Right cardiac atrium (tissue), 5 donors: Measurements from ENCODE around the gene CTAGE1. TPM values are rescaled to one million over a fixed set of nuclear protein-coding genes. Genes with fewer than 3 reads are reported as not detected.
"Not testable (repeated sequence)": the region's sequence is repeated elsewhere in the genome, so short reads cannot be mapped to it uniquely, and the experiment has no call there.

Experiments
- ATAC-seq, 2 donors: fragments of 200-7000 bp; cut with Tn5 transposase; one replicate each; pipeline versions ENCODE4 v1.8.0 to v1.9.1; 2020; ENCODE audit warnings: moderate library complexity in 2 of 2, mild to moderate bottlenecking in 1 of 2
- DNase-seq, 3 donors: peaks; one replicate each; pipeline ENCODE4 v3.0.0-alpha.2; 2020
- H3K27ac ChIP-seq: one replicate; pipeline ENCODE4 v1.5.1; 2013; ENCODE audit warnings: mild to moderate bottlenecking, low read length, control low read depth, moderate library complexity
- H3K27me3 ChIP-seq: one replicate; pipeline ENCODE4 v1.6.1; 2013; ENCODE audit not compliant: control insufficient read depth, insufficient read depth
- H3K4me1 ChIP-seq: one replicate; pipeline ENCODE4 v1.6.1; 2013; ENCODE audit warnings: low read length; ENCODE audit not compliant: control insufficient read depth, insufficient read depth
- H3K4me3 ChIP-seq: one replicate; pipeline ENCODE4 v1.5.1; 2013; ENCODE audit warnings: low read length, control low read depth
- H3K9me3 ChIP-seq: one replicate; pipeline ENCODE4 v1.6.1; 2013; ENCODE audit warnings: low read length; ENCODE audit not compliant: control insufficient read depth
- WGBS: extraction: QIAGEN DNeasy Blood & Tissue Kit; methylation state at CpG from one replicate; pipeline ENCODE4 v1.1.7; 2013; 5-methylcytosine and 5-hydroxymethylcytosine counted together
- intact Hi-C, 4 donors: fragments of 100-400 bp; cut with DNase I; formaldehyde crosslinking; loops; one replicate each; pipeline versions ENCODE4 v1.11.0 to v1.14.0; 2022 to 2023
- polyA plus RNA-seq: library from polyadenylated mRNA; stranded (reverse); fragments of 200-250 nt; gene quantifications from one replicate; pipeline ENCODE4 v1.2.3, GENCODE V29; 2013
- total RNA-seq, 4 donors: library from RNA; stranded (reverse); fragmentation: NEBNext Ultra II Directional; extraction: Animal tissue kit (Norgen Biotek cat#: 25700); gene quantifications; one replicate each; pipeline ENCODE4 v1.2.1, GENCODE V29; 2021
- donor health status: healthy with polysubstance abuse.
- donor health status: DM: no; HTN: yes; CAD: no.
- donor health status: DM: no; HTN: no; CAD: no.
- donor health status: DM: no; HTN: yes; CAD: no; lungs with severe emphysema.
- donor health status: DM: yes; HTN: yes; CAD: no.

The CTAGE1 gene
- total and polyA plus RNA-seq, 5 donors: 0.07 to 0.09 TPM; not detected in 3

- peak overlapping the region; percentile 65 for H3K27ac ChIP-seq
- intact Hi-C loops: loop anchor here in 1 of 4 donors (10.0 kb wide), 1 partner anchor 257 kb away; no protein-coding TSS in a partner anchor
- DNase-seq (peak in 1 of 3 donors; percentile 63), ATAC-seq (peak in 1 of 2 donors; percentile 30)
- H3K27me3 ChIP-seq: no peaks in the 10 kb centered on the region
- H3K4me1 ChIP-seq: peaks cover 2% of the 10 kb centered on the region
- H3K9me3 ChIP-seq: no peaks in the 10 kb centered on the region
- no peak overlapping the region for H3K4me3 ChIP-seq
- WGBS: 40% methylated on average over 8 of the region's 8 CpGs
Measured at GRCh38 chr18:22452226-22452668, 34.5 kb upstream of the CTAGE1 start.

DNA sequence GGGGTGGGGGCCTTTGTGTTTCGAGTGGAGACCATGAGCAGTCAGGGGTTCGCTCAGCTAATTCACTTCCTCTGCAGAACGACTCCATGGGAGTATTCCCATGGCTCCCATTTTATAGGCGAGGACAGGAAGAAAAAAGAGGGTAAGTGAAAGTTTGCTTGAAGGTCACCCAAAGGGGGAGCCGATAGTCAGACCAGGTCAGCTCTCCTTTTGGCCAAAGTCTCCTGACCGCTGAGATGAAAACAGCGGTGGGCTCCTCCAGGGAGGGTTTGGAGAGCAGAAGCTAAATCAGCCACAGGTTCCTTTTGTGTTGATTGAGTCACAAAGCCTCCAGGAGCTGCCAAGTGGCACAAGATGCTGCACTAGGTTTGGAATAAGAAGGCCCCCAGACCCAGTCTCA lies 34.1 kb upstream of the CTAGE1 start:
- intact Hi-C loops: loop anchor here in 1 of 4 donors (10.0 kb wide), 1 partner anchor 257 kb away; no protein-coding TSS in a partner anchor
- Histone ChIP-seq H3K27ac (peak overlapping the region; percentile 65), H3K4me3 (no peak overlapping the region), H3K4me1 (peaks cover 2% of the 10 kb centered on the region), H3K27me3 (no peaks in the 10 kb centered on the region), H3K9me3 (no peaks in the 10 kb centered on the region)
- WGBS: 21% methylated on average over 7 of the region's 7 CpGs
- peak in 1 of 3 donors; percentile 53 for DNase-seq
- peak in 1 of 2 donors; percentile 24 for ATAC-seq

GRCh38 chr18:22450766-22451165 lies 33.1 kb upstream of the CTAGE1 start:
- intact Hi-C loops: loop anchor here in 1 of 4 donors (10.0 kb wide), 1 partner anchor 256 kb away; no protein-coding TSS in a partner anchor
- DNase-seq, ATAC-seq, H3K9me3 ChIP-seq, H3K4me3 ChIP-seq, H3K27ac ChIP-seq, H3K4me1 ChIP-seq, H3K27me3 ChIP-seq: not testable (repeated sequence)
- 89% methylated on average over 3 of the region's 3 CpGs for WGBS

- intact Hi-C loops: loop anchor here in 1 of 4 donors (10.0 kb wide), 1 partner anchor 256 kb away; no protein-coding TSS in a partner anchor
Measured at GRCh38 chr18:22450318-22450717, 32.6 kb upstream of the CTAGE1 start.

GRCh38 chr18:22449753-22450152 lies 32.0 kb upstream of the CTAGE1 start:
- not testable (repeated sequence) for H3K4me3 ChIP-seq, H3K4me1 ChIP-seq, ATAC-seq, H3K27ac ChIP-seq, H3K9me3 ChIP-seq, H3K27me3 ChIP-seq, DNase-seq
- intact Hi-C loops: loop anchor here in 1 of 4 donors (10.0 kb wide), 1 partner anchor 255 kb away; no protein-coding TSS in a partner anchor

More at GRCh38 chr18:22450318-22450717, 32.6 kb upstream of the CTAGE1 start:
- H3K27me3 ChIP-seq, H3K9me3 ChIP-seq, DNase-seq, H3K27ac ChIP-seq, H3K4me1 ChIP-seq, H3K4me3 ChIP-seq, ATAC-seq: not testable (repeated sequence)
- WGBS: 58% methylated on average over 1 of the region's 1 CpG

GRCh38 chr18:22448238-22448637 lies 30.5 kb upstream of the CTAGE1 start:
- no peaks in the 10 kb centered on the region for H3K27me3 ChIP-seq
- H3K27ac ChIP-seq: no peak overlapping the region
- no peak for ATAC-seq
- H3K4me1 ChIP-seq: no peaks in the 10 kb centered on the region
- DNase-seq: no peak
- no peaks in the 10 kb centered on the region for H3K9me3 ChIP-seq
- intact Hi-C loops: no loop called here
- H3K4me3 ChIP-seq: no peak overlapping the region

DNA sequence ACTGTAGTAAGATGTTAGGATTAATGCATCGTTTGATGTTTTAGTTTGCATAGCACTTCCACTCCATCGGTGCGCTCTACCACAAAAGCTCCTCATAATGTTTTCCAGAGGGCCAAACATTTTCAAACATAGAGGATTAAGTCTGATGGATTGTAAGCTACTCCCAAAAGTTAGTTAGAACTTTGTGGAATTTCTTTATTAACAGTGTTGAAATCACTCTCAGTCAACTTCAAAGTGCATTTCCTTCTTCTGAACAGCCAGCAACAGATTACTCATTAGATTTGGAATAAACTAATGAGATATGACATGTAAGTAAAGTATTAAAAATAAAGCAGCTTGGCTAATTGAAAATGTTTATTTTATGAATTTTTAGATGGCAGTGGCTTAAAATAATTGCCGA lies 30.1 kb upstream of the CTAGE1 start:
- 88% methylated on average over 4 of the region's 4 CpGs for WGBS
- Histone ChIP-seq H3K9me3 (no peaks in the 10 kb centered on the region), H3K27ac (no peak overlapping the region), H3K4me3 (no peak overlapping the region), H3K4me1 (no peaks in the 10 kb centered on the region), H3K27me3 (no peaks in the 10 kb centered on the region)
- intact Hi-C loops: no loop called here
- ATAC-seq: no peak
- DNase-seq: no peak

- Histone ChIP-seq H3K4me3 (no peak overlapping the region), H3K9me3 (no peaks in the 10 kb centered on the region), H3K27me3 (no peaks in the 10 kb centered on the region), H3K4me1 (no peaks in the 10 kb centered on the region), H3K27ac (no peak overlapping the region)
- peak in 1 of 2 donors; percentile 93 for ATAC-seq
- intact Hi-C loops: no loop called here
- DNase-seq: no peak
- WGBS: 70% methylated on average over 4 of the region's 4 CpGs
Measured at GRCh38 chr18:22446911-22447310, 29.2 kb upstream of the CTAGE1 start.

GRCh38 chr18:22446325-22446724 lies 28.6 kb upstream of the CTAGE1 start:
- H3K4me1 ChIP-seq: no peaks in the 10 kb centered on the region
- no peaks in the 10 kb centered on the region for H3K27me3 ChIP-seq
- ATAC-seq: peak; percentile 38 to 59
- no peaks in the 10 kb centered on the region for H3K9me3 ChIP-seq
- no peak overlapping the region for H3K4me3 ChIP-seq
- intact Hi-C loops: no loop called here
- no peak for DNase-seq
- H3K27ac ChIP-seq: no peak overlapping the region
- 74% methylated on average over 6 of the region's 6 CpGs for WGBS

DNA sequence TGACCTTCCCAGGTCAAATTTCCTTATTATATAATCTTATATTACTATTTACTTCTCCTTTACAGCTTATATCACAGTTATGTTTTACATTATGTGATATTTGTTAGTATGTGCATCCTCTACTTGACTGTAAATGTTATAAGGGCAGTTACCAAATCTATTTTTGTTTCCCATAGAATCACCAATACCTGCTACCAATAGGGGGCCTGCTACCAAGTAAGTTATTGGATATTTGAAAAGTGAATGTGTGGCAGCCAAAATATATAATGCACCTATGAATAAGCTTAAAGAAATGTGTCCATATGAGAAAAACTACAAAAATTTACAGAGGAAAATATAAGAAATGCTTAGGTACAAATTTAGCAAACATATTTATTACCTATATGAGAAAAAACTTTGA lies 23.9 kb upstream of the CTAGE1 start:
- no peak for DNase-seq
- Histone ChIP-seq H3K27me3 (no peaks in the 10 kb centered on the region), H3K27ac (no peak overlapping the region), H3K4me1 (no peaks in the 10 kb centered on the region), H3K9me3 (no peaks in the 10 kb centered on the region), H3K4me3 (no peak overlapping the region)
- ATAC-seq: no peak
- intact Hi-C loops: no loop called here

GRCh38 chr18:22439447-22439846 lies 21.7 kb upstream of the CTAGE1 start:
- H3K27ac ChIP-seq: no peak overlapping the region
- H3K9me3 ChIP-seq: no peaks in the 10 kb centered on the region
- no peaks in the 10 kb centered on the region for H3K27me3 ChIP-seq
- DNase-seq (no peak), ATAC-seq (no peak)
- intact Hi-C loops: no loop called here
- H3K4me1 ChIP-seq: no peaks in the 10 kb centered on the region
- H3K4me3 ChIP-seq: no peak overlapping the region

GRCh38 chr18:22436136-22436535 lies 18.4 kb upstream of the CTAGE1 start:
- 66% methylated on average over 4 of the region's 4 CpGs for whole genome bisulfite sequencing
- H3K9me3 ChIP-seq: no peaks in the 10 kb centered on the region
- DNase-seq (no peak), ATAC-seq (no peak)
- no peak overlapping the region for H3K27ac ChIP-seq
- no peak overlapping the region for H3K4me3 ChIP-seq
- intact Hi-C loops: no loop called here
- no peaks in the 10 kb centered on the region for H3K27me3 ChIP-seq
- H3K4me1 ChIP-seq: peaks cover 2% of the 10 kb centered on the region
